Measurements from ENCODE around the gene CCDC85A.

DNA sequence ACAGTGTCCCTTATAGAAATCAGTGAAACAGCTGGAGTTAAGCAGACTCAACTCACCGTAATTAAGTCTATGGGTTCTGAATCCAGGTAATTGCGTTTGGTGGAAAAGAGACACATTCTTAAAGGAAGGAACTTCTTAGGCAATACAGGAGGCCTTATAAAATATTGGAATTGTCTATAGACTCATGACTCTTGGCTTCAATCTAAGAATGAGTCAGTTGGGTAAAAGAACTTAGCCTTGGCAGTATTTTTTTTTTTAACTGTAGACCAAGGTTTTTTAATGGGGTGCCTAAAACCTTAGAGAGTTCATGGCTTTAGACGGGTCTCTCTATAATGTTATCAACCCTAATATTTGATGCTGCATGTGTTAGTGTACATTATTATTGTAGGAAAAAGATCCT is 47.6 kb downstream of the CCDC85A start:
- TF ChIP-seq ZNF274 (IDR thresholded peaks at IDR 0.05; ENCODE audit: low read depth, low read length) (no peak), YY1 (IDR thresholded peaks at IDR 0.05; ENCODE audit: insufficient read depth, insufficient read length) (no peak), SUZ12 (IDR thresholded peaks at IDR 0.05; ENCODE audit: extremely low read depth, insufficient read depth, insufficient read length) (no peak)

All from NT2/D1 (cell line).